ENCODE data around the gene BMP7.
"Not testable (repeated sequence)": the region's sequence is repeated elsewhere in the genome, so short reads cannot be mapped to it uniquely, and the experiment has no call there.

Gene BMP7

DNA sequence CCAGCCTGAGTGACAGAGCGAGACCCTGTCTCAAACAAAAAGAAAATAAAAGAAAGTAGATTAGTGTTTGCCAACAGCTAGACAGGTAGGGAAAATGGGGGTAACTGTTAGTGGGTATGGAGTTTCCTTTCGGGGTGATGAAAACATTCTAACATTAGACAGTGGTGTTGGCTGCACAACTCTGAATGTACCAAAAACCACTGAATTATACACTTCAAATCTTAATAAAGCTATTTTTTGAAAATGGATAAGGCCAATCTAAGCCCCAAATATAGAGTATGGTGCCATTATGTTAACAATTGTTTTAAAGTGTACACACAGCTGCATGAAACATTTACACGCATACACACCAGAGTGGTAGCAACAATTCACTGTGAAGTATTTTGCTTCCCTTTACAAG, 57.0 kb downstream of the BMP7 start:
- no peak for DNase-seq
- intact Hi-C loops (cut with DNase I) = no loop called here

DNA sequence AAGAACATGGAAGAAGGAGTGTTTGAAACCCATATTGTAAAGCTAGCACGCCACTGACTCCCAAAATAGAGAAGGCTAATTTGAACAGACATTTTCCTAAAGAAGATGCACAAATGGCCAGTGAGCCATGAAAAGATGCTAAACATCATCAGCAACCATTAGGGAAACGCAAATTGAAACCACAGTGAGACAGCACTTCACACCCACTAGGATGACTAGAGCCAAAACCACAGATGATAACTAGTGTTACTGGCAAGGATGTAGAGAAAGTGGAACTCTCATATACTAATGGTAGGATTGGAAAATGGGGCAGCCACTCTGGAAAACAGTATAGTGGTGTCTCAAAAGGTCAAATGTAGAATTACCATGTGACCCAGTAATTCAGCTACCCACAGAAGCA, 58.2 kb downstream of the BMP7 start:
- DNase-seq = no peak
- intact Hi-C loops (cut with DNase I) = no loop called here

DNA sequence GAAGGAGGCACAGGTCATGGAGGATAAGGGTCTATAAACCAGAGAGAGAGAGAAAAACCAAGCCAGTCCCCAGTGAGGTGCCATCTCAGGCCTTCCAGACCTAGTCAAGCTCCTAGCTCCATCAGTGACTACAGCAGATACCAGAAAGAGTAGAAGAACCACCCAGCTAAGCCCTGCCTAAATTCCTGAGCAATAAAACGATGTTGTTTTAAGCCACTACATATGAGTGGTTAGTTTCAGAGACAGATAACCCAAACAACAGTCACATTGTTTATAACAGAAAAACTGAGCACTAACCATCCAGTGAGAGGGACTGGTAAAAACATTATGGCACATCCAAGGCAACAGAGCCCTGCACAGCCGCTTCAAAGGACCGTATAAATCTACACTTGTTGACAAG, 59.2 kb downstream of the BMP7 start:
- intact Hi-C loops (cut with DNase I) = no loop called here
- no peak for DNase-seq

DNA sequence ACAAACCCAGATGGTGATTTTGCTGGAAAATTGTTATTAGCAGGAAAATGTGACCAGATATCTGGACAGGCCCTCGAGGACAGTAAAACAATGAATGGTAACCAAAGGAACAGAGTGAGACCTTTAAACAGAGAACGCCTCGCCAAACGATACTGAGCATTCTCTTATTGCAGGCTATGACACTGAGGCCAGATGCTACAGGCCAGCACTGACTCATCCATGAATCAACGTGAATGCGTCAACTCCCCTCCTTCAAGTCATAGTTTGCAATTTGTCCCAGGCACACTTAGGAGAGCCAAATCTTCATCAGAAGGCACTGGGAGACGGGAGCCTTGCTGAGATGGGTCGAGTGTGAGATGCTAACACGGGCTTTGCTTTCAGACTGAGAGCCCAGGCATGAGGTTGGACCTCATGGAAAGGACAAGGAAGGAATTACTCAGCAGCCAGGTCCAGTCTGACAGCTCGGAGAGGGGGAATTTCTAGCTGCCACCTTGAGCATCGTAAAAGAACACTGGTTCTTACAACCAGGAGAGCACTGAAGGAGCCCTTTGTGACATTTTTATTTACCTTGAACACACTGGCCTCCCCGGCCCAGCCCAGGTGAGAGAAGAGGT, 60.7 kb downstream of the BMP7 start:
- no peak for DNase-seq
- intact Hi-C loops (cut with DNase I) = no loop called here

DNA sequence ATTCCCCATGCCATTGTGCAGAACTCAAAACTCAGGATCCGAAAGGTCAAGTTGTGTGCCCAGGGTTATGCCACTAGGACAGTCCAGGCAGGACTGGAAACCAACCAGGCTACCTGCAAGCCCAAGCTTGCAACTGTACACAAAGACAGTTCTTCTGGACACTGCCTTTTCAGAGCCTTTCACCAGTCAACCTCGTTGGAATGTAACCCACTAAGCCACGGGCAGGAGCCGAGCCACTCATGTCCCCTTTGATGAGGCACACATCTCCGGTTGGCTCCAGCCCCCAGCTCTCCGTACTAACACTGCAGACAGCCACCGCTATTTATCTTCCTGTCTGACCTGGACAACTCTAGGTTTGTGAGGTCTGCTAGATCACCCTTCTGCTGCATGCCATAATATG, 62.5 kb downstream of the BMP7 start:
- intact Hi-C loops (cut with DNase I) = no loop called here
- no peak for DNase-seq

DNA sequence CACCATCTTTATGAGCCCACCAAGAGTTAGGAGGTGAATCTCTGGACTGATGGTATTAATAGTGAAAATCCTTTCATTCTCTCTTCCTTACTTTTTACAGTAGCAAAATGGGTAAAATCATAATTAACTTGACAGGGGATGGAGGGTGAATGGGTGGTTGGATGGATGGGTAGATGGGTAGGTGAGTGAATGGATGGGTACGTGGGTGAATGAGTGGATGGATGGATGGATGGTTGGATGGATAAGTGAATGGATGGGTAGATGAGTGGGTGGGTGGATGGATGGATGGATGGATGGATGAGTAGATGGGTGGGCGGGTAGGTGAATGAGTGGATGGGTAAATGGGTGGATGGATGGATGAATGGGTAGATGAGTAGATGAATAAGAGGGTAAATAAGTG, 63.2 kb downstream of the BMP7 start:
- intact Hi-C loops (cut with DNase I) = no loop called here
- DNase-seq = no peak

DNA sequence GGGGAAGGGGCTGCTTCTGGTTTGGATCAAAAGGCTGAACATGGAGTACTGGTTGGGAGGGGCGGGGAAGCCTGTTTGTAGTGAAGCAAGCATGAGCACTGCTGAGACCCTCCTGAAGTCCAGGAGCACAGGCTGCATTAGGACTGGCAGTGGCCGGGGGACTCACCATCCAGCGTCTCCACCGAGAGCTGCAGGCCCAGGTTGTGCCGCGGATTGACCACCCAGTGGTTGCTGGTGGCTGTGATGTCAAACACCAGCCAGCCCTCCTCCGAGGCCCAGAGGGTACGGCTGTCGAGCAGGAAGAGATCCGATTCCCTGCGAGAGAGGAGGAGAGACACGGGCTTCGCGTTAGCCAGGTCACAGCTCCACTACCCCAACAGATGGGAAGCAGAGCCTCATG, 64.1 kb downstream of the BMP7 start:
- no peak for DNase-seq
- intact Hi-C loops (cut with DNase I) = no loop called here

DNA sequence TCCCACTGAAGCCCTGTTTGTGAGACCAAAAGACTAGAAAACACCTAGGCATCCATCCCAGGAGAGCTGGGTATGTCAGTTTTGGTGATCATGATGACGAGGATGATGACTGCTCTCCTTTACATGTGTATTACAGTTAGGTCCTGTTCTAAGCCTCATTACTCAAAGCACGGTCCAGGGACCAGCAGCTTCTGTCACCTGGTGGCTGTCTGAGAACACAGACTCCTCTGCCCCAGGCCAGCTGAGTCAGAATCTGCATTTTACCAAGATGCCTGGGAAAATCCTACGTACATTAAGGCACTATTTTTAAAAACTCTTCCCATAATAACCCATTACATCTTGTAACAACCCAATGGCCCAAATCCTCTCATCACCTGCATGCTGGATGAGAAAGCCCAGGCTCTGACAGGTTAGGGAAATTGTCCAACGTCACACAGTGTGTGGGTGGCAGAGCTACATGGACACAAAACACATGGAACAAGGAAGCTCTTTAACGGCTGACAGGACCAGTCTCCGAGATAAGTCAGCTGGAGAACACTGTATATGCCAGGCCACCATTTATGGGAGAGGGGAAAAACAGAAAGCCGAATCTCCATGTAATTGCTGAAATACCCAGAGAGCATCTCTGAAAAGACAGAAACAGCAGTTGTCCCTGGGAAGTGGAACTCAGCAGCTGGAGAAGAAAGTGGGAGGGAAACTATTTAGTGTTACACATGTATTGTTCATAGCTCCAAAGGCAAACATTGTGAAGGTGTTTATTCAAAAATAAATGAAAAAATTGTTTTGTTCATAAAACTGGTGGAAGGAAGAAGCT, 65.4 kb downstream of the BMP7 start:
- no peak for DNase-seq
- intact Hi-C loops (cut with DNase I) = no loop called here

DNA sequence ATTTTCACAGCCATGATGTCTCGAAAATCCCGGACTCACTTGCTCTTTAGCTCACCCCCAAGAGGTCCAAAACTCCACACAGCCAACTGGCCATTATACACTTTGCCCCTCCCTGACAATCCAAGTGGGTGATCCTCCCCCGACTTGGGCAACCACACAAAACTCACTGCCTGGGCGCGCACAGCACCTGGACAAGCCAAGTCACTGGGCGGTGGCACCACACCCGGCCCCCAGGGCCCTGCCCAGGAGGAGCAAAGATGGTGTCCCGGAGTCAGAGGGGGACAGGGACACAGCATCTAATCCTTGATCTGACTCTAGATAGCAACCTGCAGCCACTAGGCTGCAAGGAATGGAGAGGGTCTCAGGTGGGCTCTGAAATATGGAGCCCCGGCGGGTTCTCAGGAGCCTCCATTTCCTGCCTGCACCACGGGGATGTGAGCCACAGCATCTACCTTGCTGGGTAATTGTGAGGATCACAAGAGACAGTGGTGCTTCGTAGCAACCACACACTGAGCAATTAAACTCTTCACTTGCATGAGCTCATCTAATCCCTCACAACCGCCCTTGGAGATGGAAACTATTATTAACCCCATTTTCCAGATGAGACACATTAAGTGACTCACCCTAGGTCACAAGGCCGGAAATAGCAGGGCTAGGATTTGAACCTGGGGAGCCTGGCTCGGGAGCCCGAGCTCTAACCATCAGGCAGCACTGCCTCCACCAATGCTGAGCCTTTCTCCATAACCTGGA, 66.6 kb downstream of the BMP7 start:
- intact Hi-C loops (cut with DNase I) = no loop called here
- no peak for DNase-seq

DNA sequence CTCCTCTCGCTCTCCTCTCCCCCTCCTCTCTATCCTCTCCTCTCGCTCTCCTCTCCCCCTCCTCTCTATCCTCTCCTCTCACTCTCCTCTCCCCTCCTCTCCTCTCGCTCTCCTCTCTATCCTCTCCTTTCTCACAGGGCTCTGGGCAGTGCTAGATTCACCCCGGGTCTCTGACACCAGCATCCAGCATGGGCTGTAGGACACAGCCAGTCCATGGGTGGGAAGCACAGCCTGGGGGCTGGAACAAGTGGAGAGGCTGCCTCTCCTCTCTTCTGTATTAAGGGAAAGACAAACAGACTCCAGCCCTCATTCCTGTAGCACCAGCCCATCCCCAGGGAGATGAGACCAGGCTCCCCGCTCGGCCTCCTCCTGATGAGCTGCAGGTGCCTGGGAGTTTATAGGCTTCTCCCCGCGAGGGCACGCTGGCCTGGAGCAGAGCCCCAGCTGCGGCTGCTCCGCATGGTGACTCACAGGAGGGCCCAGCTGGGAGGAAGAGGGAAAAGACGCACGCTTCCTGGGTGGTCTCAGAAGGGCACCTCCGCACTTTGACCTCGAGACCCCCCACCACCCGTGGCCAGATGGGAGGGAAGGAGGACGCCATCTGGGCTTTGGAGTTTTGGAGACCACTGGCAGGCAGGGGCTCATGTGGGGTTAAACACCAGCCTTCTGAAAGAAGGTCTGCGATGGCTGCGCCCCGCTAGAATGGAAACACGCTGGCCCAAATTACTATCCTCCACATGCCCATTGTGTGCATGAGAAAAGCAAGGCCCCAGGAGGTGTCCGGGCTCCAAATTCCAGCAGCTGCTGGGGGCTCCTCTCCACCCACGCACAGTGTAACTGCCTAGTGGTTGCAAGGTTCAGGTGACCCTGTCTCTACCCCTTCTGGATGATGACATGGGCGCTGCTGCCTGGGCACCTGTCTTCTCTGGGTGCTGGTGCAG, 68.0 kb downstream of the BMP7 start:
- no peak for DNase-seq
- intact Hi-C loops (cut with DNase I) = no loop called here

DNA sequence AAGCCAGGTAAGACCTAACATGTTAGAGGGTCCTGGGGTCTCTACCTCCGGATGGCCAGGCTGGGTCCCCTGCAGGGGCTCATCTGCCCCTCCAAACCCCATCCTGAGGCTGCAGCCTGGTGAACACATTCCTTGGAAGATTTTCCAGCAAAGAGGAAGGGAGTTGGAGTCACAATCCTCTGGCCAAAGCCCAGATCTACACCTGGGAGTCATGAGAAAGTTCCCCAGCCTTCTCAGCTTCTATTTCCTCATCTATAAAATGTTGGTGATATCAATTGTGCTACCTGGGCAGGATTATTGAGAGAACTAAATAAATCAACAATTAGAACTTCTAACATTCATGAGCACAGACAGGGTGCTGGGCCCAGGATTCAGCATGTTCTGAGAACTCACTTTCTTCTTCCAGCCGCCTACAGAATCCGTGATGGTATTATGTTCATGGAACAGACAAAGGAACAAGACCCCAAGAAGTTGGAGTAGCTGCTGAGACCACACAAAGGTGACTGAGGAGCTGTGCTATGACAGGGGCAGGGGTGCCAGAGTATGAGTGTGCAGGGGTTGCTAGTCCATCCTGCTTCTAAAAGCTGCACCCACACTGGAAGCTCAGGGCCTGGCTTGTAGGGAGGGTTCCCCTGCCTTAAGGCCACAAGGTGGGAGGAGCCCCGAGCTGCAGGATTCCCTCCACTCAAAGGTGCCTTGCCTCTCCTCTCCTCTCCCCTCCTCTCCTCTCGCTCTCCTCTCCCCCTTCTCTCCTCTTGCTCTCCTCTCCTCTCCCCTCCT, 68.9 kb downstream of the BMP7 start:
- DNase-seq = no peak
- intact Hi-C loops (cut with DNase I) = no loop called here

DNA sequence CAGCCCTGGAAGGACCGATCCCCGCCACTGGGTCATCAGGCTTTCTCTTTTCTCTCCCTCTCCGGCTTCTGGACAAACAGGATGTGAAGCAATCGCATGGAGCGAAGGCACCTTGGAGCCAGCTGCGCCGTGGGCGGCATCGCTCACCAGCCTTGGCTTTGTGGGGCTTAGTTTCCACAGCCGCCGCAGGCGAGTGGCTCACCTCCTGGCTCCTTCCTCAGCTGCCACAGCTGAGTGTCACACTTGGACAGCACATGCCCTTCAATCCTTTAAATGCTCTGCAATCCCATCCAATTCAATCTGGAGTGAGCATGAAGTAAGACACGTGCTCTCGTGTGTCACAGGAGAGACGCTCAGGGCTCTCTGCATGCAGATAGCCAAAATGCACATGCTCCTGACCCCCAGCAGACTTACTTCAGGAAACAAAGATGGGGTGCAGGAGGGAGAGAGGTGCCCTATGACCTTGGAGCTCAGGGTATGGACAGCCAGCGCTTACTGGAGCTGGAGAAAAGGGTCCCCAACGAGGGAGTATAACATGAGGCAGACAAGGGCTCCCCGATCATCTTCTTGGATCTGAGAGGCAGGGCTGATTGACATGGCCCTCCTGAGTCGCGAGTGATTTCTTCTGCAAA, 70.9 kb downstream of the BMP7 start:
- DNase-seq = peak in 3 of 42 donors; percentile 18 to 45 (median 30)
- intact Hi-C loops (cut with DNase I) = no loop called here

DNA sequence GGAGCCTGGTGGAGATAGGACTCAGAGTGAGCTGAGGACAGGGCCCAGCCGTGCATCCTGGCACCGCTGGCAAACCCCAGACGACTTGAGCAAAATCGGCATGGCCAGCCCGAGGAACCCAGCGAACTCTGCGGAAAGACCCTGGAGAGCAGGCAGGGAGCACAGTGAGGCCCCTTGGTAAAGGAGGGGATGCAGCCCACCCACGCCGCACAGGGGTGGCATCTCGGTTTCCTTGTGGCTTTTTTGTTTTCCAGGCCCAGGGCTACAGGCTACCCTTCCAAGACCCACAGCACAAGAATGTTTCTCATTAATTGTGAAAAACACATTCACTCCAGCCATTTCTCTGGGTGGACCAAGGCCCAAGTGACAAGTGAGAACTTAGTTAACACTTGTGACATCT, 71.4 kb downstream of the BMP7 start:
- DNase-seq = no peak
- intact Hi-C loops (cut with DNase I) = no loop called here

DNA sequence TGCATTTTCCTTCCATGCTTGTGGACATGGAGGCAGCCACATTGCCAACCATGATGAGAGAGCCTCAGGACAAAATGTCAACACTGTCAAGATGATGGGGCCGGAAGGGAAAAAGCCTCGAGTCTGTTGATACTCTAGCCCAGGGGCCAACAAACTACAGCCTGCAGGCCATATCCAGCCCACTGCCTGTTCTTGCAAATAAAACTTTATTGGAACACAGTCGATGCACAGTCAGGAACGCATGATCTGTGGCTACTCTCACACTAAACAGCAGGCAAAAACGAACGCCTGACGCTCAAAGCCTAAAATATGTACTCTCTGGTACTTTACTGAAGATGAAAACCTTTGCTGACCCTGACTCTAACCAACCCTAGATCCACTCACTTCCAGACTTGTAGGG, 72.3 kb downstream of the BMP7 start:
- DNase-seq = no peak
- intact Hi-C loops (cut with DNase I) = no loop called here

DNA sequence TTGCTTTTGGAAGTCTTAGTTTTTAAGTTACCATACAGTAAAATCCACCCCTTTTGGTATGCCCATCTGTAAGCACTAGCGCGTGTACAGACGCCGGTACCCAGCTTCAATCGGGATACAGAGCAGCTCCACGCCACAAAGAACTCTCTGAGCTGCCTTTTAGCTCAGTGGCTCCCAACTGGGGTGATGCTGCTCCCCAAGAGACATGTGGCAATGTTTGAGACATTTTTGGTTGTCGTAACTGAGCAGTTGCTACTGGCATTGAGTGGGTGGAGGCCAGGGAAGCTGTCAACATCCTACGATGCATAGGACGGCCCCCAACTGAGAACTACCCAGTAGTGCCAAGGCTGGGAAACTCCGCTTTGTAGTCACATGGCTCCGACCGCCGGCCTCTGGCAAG, 73.3 kb downstream of the BMP7 start:
- intact Hi-C loops (cut with DNase I) = no loop called here
- DNase-seq = no peak

DNA sequence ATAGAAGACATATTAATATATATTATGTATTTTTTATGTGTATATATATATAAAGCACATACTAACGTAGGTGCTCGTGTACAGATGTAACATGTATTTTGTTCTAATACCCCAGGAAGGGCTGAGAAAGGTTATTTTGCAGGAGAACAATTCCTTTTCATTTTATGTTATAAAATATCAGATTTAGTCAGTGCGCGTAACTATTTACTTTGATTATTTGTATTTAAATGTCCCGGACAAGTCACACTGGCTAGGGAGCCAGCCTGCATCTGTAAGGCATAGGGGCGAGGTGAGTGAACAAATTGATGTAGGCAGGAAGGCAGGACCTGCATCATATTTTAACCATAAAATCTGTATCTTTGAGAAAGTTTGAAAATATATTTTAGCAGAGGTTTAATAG, 74.1 kb downstream of the BMP7 start:
- DNase-seq = no peak
- intact Hi-C loops (cut with DNase I) = no loop called here

DNA sequence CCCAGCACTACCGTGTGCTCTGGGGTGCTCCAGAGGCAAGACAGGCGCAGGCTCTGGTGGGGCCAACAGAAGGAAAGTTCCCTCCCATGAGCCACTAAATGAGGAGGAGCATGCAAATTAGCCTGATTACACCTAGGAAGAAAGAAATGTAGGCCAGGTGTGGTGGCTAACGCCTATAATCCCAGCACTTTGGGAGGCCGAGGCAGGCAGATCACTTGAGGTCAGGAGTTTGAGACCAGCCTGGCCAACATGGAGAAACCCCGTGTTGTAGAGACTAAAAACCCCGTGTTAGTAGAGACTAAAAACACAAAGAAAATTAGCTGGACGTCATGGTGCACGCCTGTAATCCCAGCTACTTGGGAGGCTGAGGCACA, 75.2 kb downstream of the BMP7 start:
- DNase-seq = not testable (repeated sequence)

More for the DNA sequence above, 75.2 kb downstream of the BMP7 start:
- intact Hi-C loops (cut with DNase I) = not testable (repeated sequence)

All from head of caudate nucleus (tissue), 42 donors.